Kidney glomerular epithelial cell (primary cell): ENCODE results near the gene HAUS7.

Experiments used
- DNase-seq: peaks from one replicate; lab custom pipeline; 2025; lab: John Stamatoyannopoulos, UW

The HAUS7 gene

DNA sequence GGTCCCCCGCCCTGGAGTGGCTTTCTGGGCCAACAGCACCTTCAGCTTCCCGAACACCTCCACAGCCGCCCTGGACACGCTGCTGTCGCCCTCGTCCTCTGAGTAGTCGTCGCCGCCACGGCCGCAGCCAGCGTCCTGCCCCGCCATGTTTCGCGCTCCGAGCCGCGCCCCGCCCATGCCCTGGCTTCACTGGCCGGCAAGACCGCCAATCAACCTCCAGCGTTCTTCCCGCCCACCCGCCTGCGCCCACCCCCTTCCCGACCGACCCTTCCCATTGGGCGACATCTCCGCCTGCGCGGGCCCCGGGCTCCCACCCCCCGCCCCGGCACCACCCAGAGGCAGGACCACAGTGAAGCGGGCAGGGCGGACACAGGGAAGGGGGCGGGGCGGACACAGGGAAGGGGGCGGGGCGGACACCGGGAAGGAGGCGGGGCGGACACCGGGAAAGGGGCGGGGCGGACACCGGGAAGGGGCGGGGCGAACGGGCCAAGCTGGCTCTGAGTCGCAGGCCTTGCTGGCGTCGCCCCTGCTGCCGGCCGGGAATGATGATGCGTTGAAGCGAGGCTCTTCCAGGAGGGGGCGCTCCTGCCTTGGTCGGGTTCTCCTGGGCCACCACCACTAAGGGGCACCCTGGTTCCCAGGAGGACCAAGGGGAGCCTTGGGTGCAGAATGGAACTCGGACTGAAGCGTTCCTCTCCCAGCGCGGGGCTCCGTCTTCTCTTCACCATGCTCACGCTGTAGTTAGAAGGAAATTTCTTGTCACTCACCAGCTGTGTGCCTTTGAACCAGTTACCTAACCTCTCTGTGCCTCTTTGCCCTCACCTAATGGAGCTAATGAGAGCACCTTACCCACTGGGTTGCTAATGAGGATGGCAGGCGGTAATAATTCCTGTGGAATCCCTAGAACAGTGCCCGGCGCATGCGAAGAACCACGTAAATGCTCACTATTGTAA is at the start of gene HAUS7:
Gene HAUS7, minus strand, starts transcription at position 166 of the 953 bp plus-strand sequence. Its CDS starts 19 bp downstream, at position 147.
- DNase-seq, result peak; percentile 80

DNA sequence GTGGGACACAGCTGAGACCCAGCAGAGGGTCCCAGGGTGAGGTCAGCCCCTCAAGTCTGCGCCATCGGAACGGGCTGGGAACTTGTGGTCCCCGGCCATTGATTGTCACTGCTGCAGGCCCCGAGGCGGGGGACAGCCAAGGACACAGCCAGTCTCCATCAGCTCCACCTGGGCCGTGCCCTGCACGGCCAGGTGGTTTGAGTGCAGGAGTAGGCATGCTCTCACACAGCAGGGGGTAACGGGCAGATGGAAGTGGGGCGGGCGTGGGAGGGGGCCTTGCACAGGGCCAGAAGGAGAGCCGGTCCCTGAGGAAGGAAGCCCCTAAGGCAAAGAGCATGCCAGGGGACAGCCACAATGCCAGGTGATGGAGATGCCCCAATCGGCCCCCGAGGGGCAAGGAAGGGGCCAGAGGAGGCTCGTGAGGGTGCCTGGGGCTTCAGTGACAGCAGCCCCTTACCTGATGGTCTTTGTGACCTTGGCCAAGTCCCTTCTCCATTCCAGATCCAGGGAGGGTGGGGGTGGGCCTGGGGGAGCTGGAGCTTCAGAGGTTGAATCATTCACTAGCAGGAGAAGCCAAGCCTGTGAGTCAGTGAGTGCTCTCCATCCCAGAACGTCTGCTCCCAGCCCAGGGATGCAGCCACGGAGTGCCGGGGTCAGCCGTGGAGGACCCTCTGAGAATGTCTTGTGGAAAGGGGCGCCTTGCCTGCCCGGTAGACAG is 49.4 kb upstream of the HAUS7 start:
- peak; percentile 54 for DNase-seq

DNA sequence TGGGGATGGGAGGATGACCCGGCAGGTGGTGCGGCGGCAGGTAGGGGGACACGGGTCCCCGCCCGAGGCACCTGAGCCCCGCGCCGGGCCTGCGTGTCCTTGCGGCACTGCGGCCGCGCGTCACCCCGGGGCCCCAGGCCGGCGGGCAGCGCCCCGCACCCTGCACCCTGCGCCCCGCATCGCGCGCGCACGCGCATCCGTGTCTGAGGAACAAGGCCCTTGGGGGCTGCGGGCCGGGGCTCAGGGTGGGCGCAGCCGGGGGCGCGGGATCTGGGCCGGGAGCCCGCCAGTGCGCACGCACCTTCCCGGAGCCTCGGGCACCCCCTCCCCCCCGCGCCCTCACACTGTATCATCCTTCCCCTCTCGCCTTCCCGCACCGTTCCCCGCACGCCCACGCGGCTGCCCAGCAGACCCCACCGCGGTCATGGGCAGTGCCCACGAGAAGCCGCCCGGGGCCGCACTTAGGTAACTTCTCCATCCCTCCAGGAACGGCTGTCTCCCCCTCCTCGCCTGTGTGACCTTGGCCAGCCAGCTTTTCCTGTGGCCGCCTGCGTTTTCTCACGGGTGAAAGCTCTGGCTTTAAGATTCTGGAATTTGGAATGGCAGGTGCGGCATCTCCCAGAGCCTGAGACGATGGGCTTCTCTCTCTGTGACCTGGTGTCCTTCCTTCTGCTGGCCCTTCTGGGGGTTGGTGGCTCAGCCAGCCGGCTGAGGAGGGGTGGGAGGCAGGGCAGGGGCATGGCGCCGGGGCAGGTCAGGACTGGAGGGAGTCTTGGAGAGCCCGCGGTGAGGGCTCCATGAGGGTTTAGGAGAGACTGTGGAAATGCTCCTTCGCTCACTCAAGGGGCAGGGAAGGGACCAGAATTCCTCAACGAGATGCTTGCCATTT is 47.8 kb upstream of the HAUS7 start:
- no peak for DNase-seq

DNA sequence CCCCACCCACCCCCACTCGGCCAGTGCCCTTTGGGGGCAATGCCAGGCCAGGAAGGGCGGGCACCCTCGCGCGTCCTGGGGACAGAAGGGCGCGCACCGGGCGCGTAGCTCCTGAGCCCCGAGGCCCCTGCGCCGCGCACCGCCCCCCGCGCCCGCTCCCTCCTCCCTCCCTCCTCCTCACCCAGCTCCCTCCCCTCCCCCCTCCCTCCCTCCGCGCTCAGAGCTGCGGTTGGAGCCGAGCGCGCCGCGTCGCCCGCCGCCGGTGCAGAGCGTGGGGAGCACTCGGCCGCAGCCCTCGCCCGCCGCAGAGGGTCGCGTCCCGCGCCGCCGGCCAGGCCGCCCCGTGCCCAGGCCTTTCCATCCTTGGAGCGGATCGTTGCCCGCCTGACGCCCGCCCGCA is 47.0 kb upstream of the HAUS7 start, which contains the start of gene ATP2B3:
Gene ATP2B3, plus strand, starts transcription at position 220 of the 400 bp plus-strand sequence. CDS start 18,606 bp downstream, outside the sequence.
- DNase-seq, result no peak

DNA sequence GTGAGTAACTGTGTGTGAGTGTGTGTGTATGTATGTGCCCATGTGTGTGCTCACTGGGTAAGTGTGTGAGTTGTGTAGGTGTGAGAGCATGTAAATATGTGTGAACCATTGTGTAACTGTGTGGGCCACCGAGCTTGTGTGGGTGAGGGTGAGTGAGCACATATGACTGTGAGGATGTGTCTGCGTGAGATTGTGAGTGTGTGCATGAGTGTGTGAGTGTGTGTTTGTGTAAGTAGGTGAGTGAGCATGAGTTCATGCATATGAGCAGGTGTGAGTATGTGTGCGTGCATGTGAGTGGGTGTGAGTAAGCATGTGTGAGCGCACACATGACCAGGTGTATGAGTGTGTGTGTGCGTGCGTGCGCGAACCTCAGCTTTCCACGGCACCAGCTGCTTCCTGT is 45.7 kb upstream of the HAUS7 start:
- DNase-seq, result no peak

DNA sequence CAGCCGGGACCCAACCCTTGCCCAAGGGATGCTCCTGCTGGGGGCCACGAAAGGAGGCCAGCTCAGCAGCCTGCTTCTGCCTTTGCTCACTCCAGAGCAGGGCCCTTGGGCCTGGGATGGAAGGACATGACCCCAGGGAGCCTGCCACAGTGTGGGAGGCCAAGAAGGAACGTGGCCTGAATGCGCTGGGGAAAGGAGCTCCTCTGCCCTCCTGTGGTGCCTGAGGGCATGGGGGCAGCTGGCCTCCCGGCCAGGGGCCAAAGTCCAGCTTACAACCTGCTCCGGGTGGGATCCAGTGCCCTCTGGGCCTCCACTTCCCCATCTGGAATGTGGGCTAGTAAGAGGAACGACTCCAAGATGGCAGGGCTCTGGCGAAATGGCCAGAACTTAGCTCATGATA is 45.1 kb upstream of the HAUS7 start:
- DNase-seq, result no peak

DNA sequence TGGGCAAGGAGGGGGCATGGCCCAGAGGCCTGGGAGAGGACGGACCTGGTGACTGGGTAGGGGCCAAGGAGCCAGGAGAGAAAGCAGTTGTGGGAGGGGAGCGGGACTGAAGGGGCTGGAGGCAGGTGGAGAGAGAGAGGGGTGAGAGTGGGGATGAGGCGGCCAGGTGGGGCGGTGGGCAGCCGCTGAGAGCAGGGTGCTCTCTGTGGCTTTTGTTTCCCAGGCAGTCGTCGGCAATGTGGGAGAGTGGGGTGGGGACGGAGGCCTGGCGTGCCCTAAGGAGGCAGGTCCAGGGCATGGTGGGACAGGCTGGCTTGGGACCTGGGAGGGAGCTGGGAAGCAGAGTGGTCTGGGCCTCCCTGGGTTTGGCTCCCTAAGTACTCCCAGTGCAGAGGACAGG is 43.9 kb upstream of the HAUS7 start:
- DNase-seq, result no peak

DNA sequence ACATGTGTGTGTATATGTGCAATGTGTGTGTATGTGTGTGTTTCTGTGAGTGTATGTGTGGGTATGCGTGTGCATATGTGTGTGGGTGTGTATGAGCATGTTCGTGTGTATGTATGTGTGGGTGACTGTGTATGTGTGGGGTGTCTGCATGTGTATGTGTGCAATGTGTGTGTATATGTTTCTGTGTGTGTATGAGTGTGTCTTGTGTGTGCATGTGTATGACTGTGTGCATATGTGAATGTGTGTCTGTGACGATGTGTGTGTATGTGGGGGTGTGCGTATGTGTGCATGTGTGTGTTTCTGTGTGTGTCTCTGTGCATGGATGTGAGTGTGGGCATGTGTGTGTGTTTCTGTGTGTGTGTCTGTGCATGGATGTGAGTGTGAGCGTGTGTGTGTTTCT is 42.9 kb upstream of the HAUS7 start:
- DNase-seq, result no peak

DNA sequence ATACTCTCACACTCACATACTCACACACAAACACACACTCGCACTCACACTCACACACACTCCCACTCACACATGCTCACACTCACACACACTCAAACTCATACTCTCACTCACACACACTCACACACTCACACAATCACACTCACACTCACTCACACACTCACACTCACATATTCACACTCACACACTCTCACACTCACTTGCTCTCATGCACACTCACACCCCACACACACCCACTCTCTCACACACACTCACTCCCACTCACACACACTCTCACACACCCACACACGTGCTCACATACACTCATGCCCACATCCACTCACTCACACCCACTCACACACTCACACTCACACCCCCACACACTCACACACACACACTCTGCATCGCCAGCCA is 42.1 kb upstream of the HAUS7 start:
- DNase-seq, result no peak

DNA sequence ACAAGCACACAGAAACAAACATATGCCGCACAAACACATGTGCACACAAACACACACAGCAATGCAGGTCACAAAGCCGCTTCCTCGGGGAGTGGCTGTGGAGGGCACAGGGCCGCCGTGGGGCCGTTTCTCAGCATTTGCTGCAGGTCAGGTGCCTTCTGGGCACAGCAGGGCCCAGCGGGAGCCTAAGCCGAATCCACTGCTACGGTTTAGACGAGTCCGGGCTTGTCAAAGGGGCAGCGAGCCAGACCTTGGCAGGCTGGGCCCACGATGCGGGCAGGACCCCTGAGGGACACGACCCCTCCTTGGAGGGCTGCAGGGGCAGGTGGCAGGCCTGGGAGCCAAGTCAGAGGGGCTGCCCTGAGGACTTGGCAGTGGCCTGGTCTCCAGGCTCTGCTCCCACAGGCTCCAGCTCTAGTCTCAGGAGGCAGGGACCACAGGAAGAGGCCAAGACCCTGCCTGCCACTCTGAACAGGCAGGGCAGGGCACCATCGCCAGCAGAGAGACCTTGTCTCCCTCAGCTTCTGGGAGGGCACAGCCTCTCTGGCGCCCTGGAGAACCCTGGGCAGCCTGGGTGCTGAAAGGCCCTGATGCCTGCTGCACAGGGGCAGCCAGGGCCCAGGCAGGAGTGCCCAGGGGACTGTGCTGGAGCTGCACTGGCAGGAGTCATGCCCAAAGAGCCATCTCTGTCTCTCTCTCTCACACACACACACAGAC is 41.6 kb upstream of the HAUS7 start:
- DNase-seq, result no peak

DNA sequence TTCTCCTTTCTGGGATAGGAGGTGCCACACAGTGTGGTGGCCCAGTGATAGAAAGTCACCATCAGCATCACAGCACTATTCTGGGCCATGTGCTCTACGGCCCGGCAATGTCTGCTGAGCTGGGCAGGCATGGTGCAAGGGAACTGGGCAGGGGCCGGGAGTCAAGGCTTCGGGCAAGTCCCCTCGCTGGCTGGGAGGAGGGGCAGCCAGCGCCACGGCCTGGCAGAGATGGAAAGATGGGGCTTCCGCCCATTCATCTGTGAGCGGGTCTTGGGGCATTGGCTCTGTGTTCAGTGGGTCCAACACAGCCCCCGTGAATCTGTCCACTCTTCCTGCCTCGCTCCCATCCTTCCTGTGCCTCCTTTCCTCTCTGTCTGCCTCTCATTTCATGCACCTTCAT is 40.0 kb upstream of the HAUS7 start:
- no peak for DNase-seq

DNA sequence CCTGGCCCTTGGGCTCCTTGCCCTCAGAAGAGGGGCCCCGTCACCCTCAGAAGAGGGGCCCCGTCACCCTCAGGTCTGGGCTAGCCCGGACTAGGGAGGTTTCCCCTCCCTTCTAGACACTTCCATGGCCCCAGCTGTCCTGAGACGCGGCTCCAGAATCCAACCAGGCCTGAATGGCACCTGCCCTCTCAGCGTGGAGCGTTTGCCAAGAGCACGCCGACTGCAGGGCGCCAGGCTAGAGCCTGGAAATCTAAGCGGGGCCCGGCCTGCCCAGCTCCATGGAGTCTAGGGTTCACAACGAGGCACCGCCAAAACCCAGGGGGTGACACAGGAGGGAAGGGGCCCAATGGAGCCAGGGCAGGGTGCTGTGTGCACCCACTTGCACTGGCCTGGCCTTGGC is 39.2 kb upstream of the HAUS7 start:
- DNase-seq, result no peak

DNA sequence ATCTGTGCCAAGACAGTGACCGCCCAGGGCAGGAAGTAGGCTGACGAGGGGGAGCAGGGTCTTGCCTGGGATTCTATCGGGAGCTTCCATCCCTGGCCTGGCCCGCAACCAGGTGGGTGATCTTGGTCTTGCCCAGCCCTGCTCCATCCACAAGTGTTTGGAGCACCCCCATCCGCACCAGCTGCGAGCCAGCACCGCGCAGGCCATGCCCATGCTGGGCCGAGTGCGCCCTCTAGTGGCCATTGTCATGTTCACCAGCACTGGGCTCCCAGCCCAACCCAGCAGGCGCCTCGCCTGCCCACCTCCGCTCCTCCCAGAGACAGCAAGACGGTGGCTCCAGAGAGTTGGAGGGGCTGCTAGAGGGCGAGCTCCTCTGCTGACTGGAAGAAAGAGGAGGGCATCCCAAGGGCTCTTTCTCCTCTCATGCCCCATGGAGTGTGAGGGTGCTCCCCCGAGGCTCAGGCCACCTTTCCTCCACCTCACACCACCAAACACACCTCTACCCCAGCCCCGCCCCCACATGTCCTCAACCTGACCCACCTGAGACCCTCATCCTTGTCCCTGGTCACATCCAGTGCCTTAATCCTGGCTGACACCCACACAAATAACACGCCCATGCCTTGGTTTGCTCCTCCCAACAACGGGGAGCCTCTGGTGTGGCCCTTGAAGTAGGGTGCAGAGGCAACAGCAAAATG is 37.3 kb upstream of the HAUS7 start:
- peak; percentile 6 for DNase-seq

DNA sequence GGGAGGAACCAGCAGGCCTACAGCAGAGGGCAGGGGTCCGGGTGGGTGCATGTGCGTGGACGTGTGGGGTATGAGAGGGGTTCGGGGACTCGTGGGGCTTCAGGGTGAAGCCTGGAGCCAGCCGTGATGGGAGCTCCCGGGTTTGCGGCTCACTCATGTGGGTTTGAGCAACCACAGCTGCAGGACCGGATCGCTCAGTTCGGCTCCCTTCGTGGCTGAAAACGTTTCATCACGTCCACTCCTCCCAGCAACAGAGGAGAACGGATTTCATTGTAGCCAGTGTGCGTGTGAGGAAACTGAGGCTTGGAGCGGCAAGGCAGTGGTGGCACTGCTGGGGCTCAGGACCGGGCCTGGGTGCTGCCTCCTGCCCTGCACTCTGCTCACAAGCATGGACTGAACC is 35.0 kb upstream of the HAUS7 start:
- no peak for DNase-seq

DNA sequence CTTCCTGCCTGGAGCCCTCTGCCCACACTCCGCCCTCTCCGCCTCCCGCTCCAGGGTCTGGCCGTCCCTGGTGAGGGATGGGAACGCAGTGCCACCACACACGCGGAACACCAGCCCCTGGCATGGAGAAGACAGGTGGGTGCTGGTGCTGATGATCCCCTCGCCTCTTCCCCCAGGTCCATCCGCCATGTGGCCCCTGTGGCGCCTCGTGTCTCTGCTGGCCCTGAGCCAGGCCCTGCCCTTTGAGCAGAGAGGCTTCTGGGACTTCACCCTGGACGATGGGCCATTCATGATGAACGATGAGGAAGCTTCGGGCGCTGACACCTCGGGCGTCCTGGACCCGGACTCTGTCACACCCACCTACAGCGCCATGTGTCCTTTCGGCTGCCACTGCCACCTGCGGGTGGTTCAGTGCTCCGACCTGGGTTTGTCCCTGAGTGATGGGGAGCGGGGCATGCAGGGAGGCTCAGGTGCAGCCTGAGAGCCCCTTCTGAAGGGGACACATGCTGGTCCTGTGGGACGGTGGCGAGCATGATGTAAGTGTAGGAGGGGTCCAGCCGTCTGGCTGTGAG is 34.2 kb upstream of the HAUS7 start:
- no peak for DNase-seq

DNA sequence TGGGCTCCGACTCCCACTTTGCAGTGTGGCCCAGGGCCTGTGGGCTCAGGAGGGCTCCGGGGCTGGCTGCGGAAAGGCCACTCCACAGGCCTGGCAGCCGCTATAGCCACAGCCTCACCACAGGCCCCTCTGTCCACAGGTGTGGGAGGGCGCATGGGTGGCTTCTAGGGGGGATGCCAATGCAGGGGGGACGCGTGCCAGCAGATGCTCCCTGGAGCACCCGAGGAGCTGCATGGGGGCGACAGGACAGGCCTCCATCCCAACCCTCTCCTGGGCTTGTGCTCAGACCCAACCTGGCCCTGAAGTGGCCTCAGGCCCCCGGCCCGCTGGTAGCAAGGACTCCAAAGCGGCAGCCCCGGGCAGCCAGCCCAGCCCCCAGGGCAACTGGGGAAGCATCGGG is 32.4 kb upstream of the HAUS7 start:
- no peak for DNase-seq

DNA sequence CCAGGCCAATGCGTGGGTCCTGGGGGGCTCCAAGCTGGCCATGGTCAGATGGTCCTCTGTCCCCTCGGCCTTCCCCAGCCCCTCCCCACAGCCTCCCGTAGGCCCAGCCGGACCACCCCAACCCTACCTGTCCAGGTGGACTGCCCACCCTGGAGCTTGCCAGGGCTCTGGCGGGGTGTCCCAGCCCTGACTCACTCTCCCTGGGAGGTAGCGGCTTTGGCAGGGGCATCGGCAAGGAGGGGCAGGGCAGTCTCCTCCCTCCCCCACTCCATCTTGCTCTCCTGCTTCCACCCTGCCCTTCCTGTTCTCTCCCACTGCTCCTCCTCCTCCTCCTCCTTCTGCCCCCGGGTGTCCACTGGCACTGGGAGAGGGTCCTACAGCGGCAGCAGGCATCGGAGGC is 31.8 kb upstream of the HAUS7 start:
- DNase-seq, result no peak

DNA sequence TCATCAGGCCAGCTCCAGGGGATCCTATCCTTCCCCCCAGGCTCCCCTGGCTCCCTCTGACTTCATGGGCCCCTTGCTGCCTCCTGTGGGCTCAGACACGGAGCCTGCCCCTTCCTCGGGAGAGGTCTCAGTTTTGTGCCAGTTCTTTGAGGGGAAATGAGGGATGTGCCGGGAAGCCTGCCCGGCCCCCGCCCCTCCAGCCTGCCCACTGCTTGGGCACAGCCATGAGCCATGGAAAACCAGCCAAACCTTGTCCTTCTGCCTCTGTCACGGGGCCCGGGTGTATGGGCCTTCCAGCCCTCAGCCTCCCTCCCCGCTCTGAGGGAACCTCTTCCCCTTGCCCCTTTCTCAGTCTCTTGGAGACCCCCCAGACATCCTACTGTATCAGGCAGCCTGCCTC is 31.2 kb upstream of the HAUS7 start:
- no peak for DNase-seq

DNA sequence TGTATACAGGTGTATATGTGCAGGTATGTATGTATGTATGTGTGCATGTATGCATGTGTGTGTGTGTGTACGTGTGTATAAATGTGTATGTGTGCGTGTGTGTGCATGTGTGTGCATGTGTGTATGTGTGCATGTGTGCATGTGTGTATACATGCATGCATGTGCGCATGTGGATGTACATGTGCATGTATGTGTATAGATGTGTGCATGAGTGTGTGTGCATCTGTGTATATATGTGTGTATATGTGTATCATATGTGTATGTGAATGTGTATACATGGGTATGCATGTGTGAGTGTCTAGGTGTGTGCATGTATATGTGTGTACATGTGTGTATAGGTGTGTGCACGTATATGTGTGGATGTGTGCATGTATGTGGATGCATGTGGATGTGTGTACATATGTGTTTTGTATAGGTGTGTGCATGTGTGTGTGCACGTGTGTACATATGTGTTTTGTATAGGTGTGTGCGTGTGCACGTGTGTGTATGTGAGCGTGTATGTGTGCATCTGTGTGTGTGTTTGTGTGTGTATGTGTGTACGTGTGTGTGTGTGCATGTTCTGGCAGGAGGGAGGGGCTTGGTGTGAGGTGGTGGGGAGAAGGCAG is 30.4 kb upstream of the HAUS7 start:
- DNase-seq, result no peak

DNA sequence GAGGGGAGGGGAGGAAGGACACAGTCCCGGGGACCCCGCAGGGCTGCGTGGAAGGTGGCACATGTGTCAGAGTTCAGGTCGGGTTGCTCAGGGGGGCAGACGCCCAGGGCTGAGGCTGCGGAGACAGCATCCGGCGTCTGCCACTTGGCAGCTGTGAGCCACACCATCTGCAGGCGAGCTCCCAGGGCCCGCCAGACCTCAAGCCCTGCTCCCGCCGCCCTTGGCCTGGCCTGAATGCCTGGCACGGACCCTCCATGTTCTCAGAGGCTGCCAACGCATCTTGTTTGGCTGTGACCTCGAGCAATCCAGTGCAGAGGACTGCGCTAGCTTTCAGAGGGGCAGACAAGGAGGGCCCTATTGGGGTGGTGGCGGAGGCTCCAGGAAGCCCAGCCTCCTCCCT is 29.5 kb upstream of the HAUS7 start:
- DNase-seq, result no peak
